ENCODE measurements around the gene MBNL1.
A peak's percentile ranks its signal among the peaks of the same experiment; 100 is the strongest.

The MBNL1 gene

GRCh38 chr3:152470095-152470494, 201.4 kb downstream of the MBNL1 start:
- TF ChIP-seq, protein P1, sequence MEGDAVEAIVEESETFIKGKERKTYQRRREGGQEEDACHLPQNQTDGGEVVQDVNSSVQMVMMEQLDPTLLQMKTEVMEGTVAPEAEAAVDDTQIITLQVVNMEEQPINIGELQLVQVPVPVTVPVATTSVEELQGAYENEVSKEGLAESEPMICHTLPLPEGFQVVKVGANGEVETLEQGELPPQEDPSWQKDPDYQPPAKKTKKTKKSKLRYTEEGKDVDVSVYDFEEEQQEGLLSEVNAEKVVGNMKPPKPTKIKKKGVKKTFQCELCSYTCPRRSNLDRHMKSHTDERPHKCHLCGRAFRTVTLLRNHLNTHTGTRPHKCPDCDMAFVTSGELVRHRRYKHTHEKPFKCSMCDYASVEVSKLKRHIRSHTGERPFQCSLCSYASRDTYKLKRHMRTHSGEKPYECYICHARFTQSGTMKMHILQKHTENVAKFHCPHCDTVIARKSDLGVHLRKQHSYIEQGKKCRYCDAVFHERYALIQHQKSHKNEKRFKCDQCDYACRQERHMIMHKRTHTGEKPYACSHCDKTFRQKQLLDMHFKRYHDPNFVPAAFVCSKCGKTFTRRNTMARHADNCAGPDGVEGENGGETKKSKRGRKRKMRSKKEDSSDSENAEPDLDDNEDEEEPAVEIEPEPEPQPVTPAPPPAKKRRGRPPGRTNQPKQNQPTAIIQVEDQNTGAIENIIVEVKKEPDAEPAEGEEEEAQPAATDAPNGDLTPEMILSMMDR (IDR thresholded peaks at IDR 0.05) = no peak
- TF ChIP-seq ZFX (IDR thresholded peaks at IDR 0.05; ENCODE audit: borderline replicate concordance) = no peak
- no peak overlapping the region for H3K27ac ChIP-seq

DNA sequence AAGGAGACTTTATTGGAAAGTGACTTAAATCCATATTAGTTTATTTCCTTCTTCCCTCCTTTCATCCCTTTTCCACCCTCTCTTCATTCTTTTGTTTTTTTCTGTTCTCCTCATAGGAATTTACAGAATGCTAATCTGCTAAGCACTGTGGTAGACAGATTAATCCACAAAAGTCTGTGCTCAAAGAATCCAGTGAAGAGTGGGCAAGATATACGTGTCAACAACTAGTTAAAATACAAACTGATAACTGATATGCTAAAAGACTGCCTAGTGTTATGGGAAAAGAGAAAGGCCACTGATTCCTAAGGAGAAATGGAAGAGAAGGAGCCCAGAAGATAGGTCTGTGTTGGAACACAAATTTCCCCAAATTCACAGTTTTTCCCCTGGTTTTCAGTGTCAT, 202.2 kb downstream of the MBNL1 start:
- no peak for TF ChIP-seq ZFX (IDR thresholded peaks at IDR 0.05; ENCODE audit: borderline replicate concordance)
- TF ChIP-seq, protein P1 (IDR thresholded peaks at IDR 0.05) = no peak
- H3K27ac ChIP-seq = no peak overlapping the region

GRCh38 chr3:152471814-152472671, 203.3 kb downstream of the MBNL1 start:
- H3K27ac ChIP-seq = no peak overlapping the region
- no peak for TF ChIP-seq ZFX (IDR thresholded peaks at IDR 0.05; ENCODE audit: borderline replicate concordance)
- TF ChIP-seq, protein P1 (IDR thresholded peaks at IDR 0.05) = peak; percentile 87

DNA sequence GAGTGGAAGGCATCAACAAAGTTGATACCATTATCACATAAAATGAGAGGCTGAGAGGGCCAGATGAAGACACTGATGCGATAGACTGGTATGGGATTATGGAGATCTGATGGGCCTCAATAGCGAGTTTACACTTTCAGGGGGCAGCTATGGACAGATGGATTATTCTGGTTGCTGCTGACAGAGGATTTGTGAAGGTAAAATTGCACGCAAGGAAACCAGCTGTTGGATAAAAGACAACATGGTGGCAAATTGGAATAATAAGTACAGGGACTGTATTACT, 203.9 kb downstream of the MBNL1 start:
- TF ChIP-seq, protein P1 (IDR thresholded peaks at IDR 0.05) = no peak
- TF ChIP-seq ZFX (IDR thresholded peaks at IDR 0.05; ENCODE audit: borderline replicate concordance) = no peak
- no peak overlapping the region for H3K27ac ChIP-seq

DNA sequence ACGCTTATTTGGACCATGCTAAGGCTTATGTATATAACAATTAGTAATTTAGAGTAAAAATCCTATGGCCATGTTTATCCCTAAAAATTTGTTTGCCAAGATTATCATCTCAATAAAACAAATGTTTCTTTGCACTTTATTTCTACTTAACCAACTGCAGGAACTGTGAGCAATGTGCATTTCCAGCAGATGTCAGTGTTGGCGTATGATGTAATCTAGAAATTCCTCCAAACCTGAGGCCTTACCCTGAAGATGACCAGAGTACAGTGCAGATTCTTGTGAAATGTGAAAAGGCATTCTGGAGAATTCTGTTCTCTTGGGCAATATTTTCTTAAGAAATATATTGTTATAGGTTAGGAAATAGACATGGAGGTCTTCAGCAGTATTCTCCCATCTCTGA, 205.9 kb downstream of the MBNL1 start:
- TF ChIP-seq, protein P1 (IDR thresholded peaks at IDR 0.05) = peak; percentile 76
- no peak for TF ChIP-seq ZFX (IDR thresholded peaks at IDR 0.05; ENCODE audit: borderline replicate concordance)
- no peak overlapping the region for H3K27ac ChIP-seq

DNA sequence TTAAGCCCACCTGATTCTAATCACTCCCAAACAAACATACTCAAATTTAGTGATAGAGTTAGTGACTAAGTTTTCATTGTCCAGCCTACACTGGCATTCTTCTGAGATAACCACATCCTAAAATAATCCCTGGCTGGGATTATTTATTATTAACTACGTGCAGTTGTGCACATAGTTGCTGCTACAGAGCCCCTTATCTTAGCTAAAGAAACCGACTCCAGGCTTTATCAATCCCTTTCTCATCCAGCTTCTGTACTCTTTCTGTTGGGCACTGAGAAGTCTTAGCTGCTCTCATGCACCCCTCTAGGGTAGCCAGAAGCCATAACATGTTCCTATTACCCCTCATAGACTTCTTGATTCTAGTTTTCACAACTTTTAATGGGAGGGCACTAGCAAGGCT, 208.7 kb downstream of the MBNL1 start:
- TF ChIP-seq, protein P1 (IDR thresholded peaks at IDR 0.05) = no peak
- TF ChIP-seq ZFX (IDR thresholded peaks at IDR 0.05; ENCODE audit: borderline replicate concordance) = no peak
- H3K27ac ChIP-seq = no peak overlapping the region

- no peak for TF ChIP-seq ZFX (IDR thresholded peaks at IDR 0.05; ENCODE audit: borderline replicate concordance)
- TF ChIP-seq, protein P1 (IDR thresholded peaks at IDR 0.05) = no peak
- H3K27ac ChIP-seq = no peak overlapping the region
Measured at GRCh38 chr3:152480282-152480953, 211.7 kb downstream of the MBNL1 start.
